Prostate gland (tissue), 2 donors: ENCODE measurements around the gene KCP. TPM values are rescaled to one million over a fixed set of nuclear protein-coding genes. Genes with fewer than 3 reads are reported as not detected.

Source experiments
- DNase-seq: peaks from one replicate; pipeline ENCODE4 v3.0.0-alpha.2; 2019; ENCODE audit warnings: low spot score
- H3K27ac ChIP-seq, 2 donors: fragments of 200-600 bp; sonication (generic); 2 replicates each; pipeline ENCODE4 v1.5.1; 2017 to 2019
- H3K27me3 ChIP-seq: fragments of 200-600 bp; sonication (generic); replicated peaks from 2 replicates; pipeline ENCODE4 v1.5.1; 2019; ENCODE audit not compliant: insufficient read depth
- H3K36me3 ChIP-seq, 2 donors: fragments of 200-600 bp; sonication (generic); 1 replicate in 1 of 2; 2 replicates in 1 of 2; pipeline versions ENCODE4 v1.5.1 to v1.8.1; 2017 to 2019
- H3K4me1 ChIP-seq: fragments of 200-600 bp; sonication (generic); replicated peaks from 2 replicates; pipeline ENCODE4 v1.5.1; 2019
- H3K4me3 ChIP-seq, 2 donors: fragments of 200-600 bp; sonication (generic); 2 replicates each; pipeline ENCODE4 v1.5.1; 2017 to 2019
- H3K9me3 ChIP-seq: fragments of 200-600 bp; sonication (generic); 2 replicates; pipeline ENCODE4 v1.5.1; 2017
- POLR2A ChIP-seq: fragments of 450-650 bp; IDR thresholded peaks from one replicate; pipeline ENCODE4 v1.6.1; 2016; ENCODE audit warnings: antibody characterized with exemption, mild to moderate bottlenecking
- POLR2AphosphoS5 ChIP-seq: sonication (generic); formaldehyde crosslinking; IDR thresholded peaks from one replicate; pipeline ENCODE4 v1.6.1; 2017; ENCODE audit warnings: antibody characterized with exemption
- WGBS: methylation state at CpG from one replicate; pipeline ENCODE4 v1.1.5; 2018; 5-methylcytosine and 5-hydroxymethylcytosine counted together
- intact Hi-C: fragments of 100-400 bp; cut with DNase I; formaldehyde crosslinking; loops from one replicate; pipeline ENCODE4 v1.14.2; 2022
- total RNA-seq, 2 donors: library from RNA; depleted of rRNA; stranded (reverse); fragments of >200 nt; gene quantifications; one replicate each; pipeline ENCODE4 v1.1.0, GENCODE V29; 2016
- TF ChIP-seq, protein P1 (sequence below), 4 experiments: fragments of 200-600 bp in 2 of 4; fragments of 450-650 bp in 2 of 4; sonication (generic) in 2 of 4; IDR thresholded peaks; 1 replicate in 3 of 4; 2 replicates in 1 of 4; pipeline ENCODE4 v1.5.1; 2016 to 2019; ENCODE audit warnings: antibody characterized with exemption in 4 of 4, mild to moderate bottlenecking in 2 of 4, moderate library complexity in 2 of 4

KCP gene
- total RNA-seq, 2 donors from 2014 or later: 0.45 TPM; not detected in 1

DNA sequence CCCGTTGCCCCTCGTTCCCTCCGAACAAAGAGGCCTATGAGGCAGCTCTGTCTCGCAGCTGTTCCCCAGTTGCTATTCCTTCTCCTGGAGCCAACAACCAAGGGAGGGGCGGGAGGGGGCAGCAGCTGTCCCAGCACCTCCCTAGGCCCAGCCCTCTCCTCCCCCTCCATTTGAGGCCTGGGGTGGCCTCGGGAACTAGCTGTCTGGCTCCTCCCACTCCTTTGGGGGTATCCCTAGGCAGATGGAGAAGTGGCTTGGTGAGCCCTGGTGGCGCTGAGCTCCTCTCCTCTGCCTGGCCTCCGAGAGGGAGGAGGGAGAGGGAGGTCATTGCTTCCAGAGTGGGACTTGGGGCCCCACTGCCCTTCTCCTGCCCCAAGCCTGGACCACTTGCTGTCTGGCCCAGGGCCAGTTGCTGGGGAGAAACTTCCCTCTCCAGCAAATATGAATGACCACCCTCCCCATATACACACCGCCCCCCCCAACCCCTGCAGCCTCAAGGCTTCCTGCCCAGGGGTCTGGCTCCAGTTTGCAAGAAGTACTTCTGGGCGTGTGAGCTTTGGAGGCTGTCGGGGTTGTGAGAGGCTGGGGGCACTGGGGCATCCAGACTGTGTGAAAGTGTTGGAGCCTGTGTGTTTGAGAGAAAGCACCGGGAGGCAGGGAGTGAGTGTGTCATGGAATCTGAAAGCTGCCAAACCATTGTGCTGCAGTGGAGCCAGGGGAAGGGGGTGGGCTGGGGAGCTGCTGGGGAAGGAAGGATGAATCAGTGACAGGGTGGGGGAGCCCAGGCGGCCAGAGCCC is 77.2 kb downstream of the KCP start:
- WGBS: 29% methylated on average over 11 of the region's 13 CpGs
- TF ChIP-seq POLR2A (no peak), POLR2AphosphoS5 (peak; percentile 15)
- H3K27ac ChIP-seq: peak overlapping the region; percentile 74 to 78
- no peaks in the 10 kb centered on the region for H3K4me1 ChIP-seq
- intact Hi-C loops: loop anchor here (5.0 kb wide), 1 partner anchor 96 kb away; the partner anchor contains the start of gene CALU
- no peaks in the 10 kb centered on the region for H3K36me3 ChIP-seq
- H3K4me3 ChIP-seq: peak overlapping the region; percentile 41 to 43
- no peaks in the 10 kb centered on the region for H3K9me3 ChIP-seq
- no peak for DNase-seq
- H3K27me3 ChIP-seq: no peaks in the 10 kb centered on the region

- TF ChIP-seq, protein P1, sequence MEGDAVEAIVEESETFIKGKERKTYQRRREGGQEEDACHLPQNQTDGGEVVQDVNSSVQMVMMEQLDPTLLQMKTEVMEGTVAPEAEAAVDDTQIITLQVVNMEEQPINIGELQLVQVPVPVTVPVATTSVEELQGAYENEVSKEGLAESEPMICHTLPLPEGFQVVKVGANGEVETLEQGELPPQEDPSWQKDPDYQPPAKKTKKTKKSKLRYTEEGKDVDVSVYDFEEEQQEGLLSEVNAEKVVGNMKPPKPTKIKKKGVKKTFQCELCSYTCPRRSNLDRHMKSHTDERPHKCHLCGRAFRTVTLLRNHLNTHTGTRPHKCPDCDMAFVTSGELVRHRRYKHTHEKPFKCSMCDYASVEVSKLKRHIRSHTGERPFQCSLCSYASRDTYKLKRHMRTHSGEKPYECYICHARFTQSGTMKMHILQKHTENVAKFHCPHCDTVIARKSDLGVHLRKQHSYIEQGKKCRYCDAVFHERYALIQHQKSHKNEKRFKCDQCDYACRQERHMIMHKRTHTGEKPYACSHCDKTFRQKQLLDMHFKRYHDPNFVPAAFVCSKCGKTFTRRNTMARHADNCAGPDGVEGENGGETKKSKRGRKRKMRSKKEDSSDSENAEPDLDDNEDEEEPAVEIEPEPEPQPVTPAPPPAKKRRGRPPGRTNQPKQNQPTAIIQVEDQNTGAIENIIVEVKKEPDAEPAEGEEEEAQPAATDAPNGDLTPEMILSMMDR (IDR thresholded peaks at IDR 0.05): no peak
- TF ChIP-seq POLR2AphosphoS5 (no peak), POLR2A (no peak)
- no peaks in the 10 kb centered on the region for H3K36me3 ChIP-seq
- no peak for DNase-seq
- H3K9me3 ChIP-seq: no peaks in the 10 kb centered on the region
- no peaks in the 10 kb centered on the region for H3K27me3 ChIP-seq
- H3K4me1 ChIP-seq: no peaks in the 10 kb centered on the region
- intact Hi-C loops: loop anchor here (5.0 kb wide), 1 partner anchor 96 kb away; the partner anchor contains the start of gene CALU
- peak overlapping the region; percentile 41 to 43 for H3K4me3 ChIP-seq
- H3K27ac ChIP-seq: peak overlapping the region; percentile 74 to 78
- WGBS: 43% methylated on average over 2 of the region's 2 CpGs
These were observed 77.7 kb downstream of the KCP start for GRCh38 chr7:128832880-128833147.

DNA sequence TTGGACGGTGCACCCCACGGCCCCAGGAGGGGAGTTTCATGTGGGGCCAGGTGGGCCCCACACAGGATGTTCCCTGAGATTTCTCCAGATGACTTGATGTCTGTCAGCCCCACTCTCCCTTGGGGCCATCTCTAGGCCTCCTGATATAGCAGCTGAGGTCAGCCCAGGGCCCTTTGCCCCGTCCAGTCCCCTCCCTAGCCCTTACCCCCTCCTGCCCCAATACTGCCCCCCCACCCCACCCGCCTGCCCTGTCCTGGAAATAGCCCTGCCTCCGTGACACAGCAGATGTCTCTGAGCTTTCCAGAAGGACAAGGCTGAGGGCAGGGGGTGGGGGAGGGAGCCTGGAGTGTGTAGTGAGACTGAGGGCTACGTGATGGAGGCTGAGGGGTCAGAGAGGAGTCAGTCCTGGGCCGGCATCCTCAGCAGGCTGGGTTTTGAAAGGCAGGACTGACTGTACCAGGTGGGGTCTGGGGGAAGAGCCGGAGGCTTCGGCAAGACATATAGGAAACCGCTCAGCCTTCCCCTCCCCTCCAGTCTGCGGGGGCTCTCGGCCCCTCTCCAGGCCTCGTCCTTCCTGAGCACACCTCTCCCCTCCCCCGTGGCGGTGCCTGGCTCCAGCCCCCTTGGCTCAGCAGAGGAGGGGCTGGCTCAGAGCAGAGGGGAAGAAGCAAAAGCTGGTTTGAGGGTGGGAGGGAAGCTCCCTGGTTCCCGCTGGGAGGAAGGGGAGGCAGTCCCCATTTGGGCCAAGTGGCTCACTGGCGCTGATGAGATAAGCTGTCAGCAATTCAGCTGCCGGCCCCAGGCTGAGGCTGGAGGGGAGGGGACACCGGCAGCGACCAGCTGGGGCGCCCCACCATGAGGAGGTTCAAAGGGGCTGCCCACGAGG is 78.3 kb downstream of the KCP start:
- TF ChIP-seq, protein P1 (IDR thresholded peaks at IDR 0.05): no peak
- TF ChIP-seq POLR2AphosphoS5: no peak
- no peak for TF ChIP-seq POLR2A
- no peaks in the 10 kb centered on the region for H3K9me3 ChIP-seq
- DNase-seq: no peak
- 37% methylated on average over 22 of the region's 22 CpGs for WGBS
- H3K4me1 ChIP-seq: no peaks in the 10 kb centered on the region
- H3K27me3 ChIP-seq: no peaks in the 10 kb centered on the region
- intact Hi-C loops: loop anchor here (2.0 to 5.0 kb wide), 2 partner anchors 75 to 95 kb away; partner anchors contain the start of gene CALU
- H3K36me3 ChIP-seq: no peaks in the 10 kb centered on the region
- peak overlapping the region; percentile 74 to 78 for H3K27ac ChIP-seq
- H3K4me3 ChIP-seq: peak overlapping the region; percentile 41 to 43

DNA sequence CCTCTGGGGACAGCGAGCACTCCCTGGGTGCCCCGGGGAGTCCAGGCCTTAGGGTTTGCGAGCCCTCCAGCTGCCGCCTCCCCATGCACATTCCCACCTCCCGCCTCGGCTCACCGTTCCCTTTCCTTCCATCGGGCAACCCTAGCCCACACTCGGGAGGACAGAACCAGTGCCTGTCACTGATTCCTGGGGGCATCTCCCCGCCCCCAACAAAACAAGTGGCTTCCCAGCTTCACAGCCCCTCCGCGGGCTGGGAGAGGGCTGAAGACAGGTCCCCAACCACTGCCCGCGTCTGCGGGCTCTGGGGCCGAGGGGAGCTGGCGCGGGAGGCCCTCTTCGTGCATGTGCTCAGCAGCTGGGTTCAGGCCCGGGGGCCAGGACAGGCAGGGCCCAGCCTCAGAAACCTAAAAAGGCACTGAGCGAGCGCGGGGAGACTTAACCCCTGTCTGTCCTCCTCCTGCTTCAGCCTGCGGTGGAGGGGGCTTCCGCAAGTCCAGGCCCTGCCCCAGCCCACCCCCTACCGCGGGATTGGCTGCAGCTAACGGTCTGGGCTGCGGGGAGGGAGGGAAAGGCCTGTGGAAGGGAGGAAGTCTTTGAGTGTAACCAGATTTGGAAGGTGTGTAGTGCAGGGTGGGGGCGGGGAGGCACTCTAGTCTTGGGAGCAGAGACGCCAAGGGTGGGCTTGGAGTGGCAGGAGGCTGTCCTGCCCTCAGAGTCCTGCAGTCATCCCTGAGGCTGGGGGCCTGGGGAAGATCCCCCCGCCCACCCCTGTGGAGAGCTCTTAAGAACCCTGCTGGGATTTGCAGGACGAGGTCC is 79.1 kb downstream of the KCP start:
- no peaks in the 10 kb centered on the region for H3K36me3 ChIP-seq
- no peaks in the 10 kb centered on the region for H3K4me1 ChIP-seq
- H3K9me3 ChIP-seq: no peaks in the 10 kb centered on the region
- peak overlapping the region; percentile 41 to 43 for H3K4me3 ChIP-seq
- 28% methylated on average over 33 of the region's 33 CpGs for WGBS
- TF ChIP-seq POLR2A (no peak), POLR2AphosphoS5 (peak; percentile 16)
- TF ChIP-seq, protein P1 (IDR thresholded peaks at IDR 0.05): no peak
- no peak for DNase-seq
- intact Hi-C loops: loop anchor here (2.0 to 5.0 kb wide), 2 partner anchors 75 to 94 kb away; partner anchors contain the start of gene CALU
- H3K27me3 ChIP-seq: no peaks in the 10 kb centered on the region
- H3K27ac ChIP-seq: peak overlapping the region; percentile 74 to 78
